B cell (primary cell): Measurements from ENCODE around the gene DIPK1A. TPM values are rescaled to one million over a fixed set of nuclear protein-coding genes. Genes with fewer than 3 reads are reported as not detected.

Experiments
- ATAC-seq: fragments of 200-7000 bp; cut with Tn5 transposase; one replicate; pipeline ENCODE4 v1.10.0; 2021; ENCODE audit warnings: low read depth, mild to moderate bottlenecking, moderate number of reproducible peaks, moderate library complexity
- CTCF ChIA-PET: fragments of 350-600 bp; sonication (Branson Sonifier 250); formaldehyde crosslinking; loops from one replicate; lab custom pipeline; 2021; ENCODE audit warnings: antibody characterized with exemption, inconsistent platforms; lab: Charles Lee
- POLR2A ChIA-PET: fragments of 350-600 bp; sonication (Branson Sonifier 250); formaldehyde crosslinking; loops from one replicate; lab custom pipeline; 2021; ENCODE audit warnings: antibody characterized with exemption; lab: Charles Lee
- DNase-seq: peaks from one replicate; pipeline ENCODE4 v3.0.0; 2013
- H2AFZ ChIP-seq: 2 replicates; pipeline ENCODE4 v1.6.1; 2012; ENCODE audit warnings: mild to moderate bottlenecking, low read depth, low read length; ENCODE audit not compliant: insufficient read depth, poor library complexity, severe bottlenecking
- H3K27ac ChIP-seq, 2 donors: 1 replicate in 1 of 2; 2 replicates in 1 of 2; pipeline ENCODE4 v1.5.1; 2012 to 2013; ENCODE audit warnings: low read length in 2 of 2, mild to moderate bottlenecking in 2 of 2, moderate library complexity in 1 of 2
- H3K27me3 ChIP-seq, 4 experiments: fragments of 200-600 bp in 1 of 4; sonication (generic) in 1 of 4; replicated peaks in 1 of 4; 1 replicate in 2 of 4; 2 replicates in 2 of 4; pipeline versions ENCODE4 v1.6.1 to v1.7.0; 2013 to 2016; ENCODE audit warnings: low read length in 3 of 4, mild to moderate bottlenecking in 2 of 4, mixed read lengths in 1 of 4, moderate library complexity in 1 of 4; ENCODE audit not compliant: insufficient read depth in 4 of 4, control insufficient read depth in 3 of 4; ENCODE audit errors: control extremely low read depth in 1 of 4
- H3K36me3 ChIP-seq, 2 experiments: replicated peaks in 1 of 2; 1 replicate in 1 of 2; 2 replicates in 1 of 2; pipeline versions ENCODE4 v1.6.1 to v1.7.1; 2013; ENCODE audit warnings: low read length in 1 of 2; ENCODE audit not compliant: insufficient read depth in 2 of 2, control insufficient read depth in 1 of 2; ENCODE audit errors: control extremely low read depth in 1 of 2, extremely low read depth in 1 of 2
- H3K4me1 ChIP-seq, 2 donors: fragments of 200-600 bp in 1 of 2; sonication (generic) in 1 of 2; 1 replicate in 1 of 2; 2 replicates in 1 of 2; pipeline versions ENCODE4 v1.5.1 to v1.6.1; 2013 to 2017; ENCODE audit warnings: low read length in 2 of 2; ENCODE audit not compliant: control insufficient read depth in 2 of 2, insufficient read depth in 2 of 2
- H3K4me2 ChIP-seq: replicated peaks from 2 replicates; pipeline ENCODE3; 2012; ENCODE audit warnings: mild to moderate bottlenecking, low read depth, low read length; ENCODE audit not compliant: poor library complexity, severe bottlenecking
- H3K4me3 ChIP-seq, 5 experiments: fragments of 200-600 bp in 1 of 5; sonication (generic) in 1 of 5; 1 replicate in 3 of 5; 2 replicates in 2 of 5; pipeline versions ENCODE4 v1.5.1 to v1.7.0; 2011 to 2016; ENCODE audit warnings: low read length in 4 of 5, mild to moderate bottlenecking in 4 of 5, low read depth in 2 of 5, control low read depth in 1 of 5, moderate library complexity in 1 of 5; ENCODE audit not compliant: insufficient read depth in 1 of 5; ENCODE audit errors: control extremely low read depth in 1 of 5, extremely low read depth in 1 of 5
- H3K79me2 ChIP-seq: fragments of 200-600 bp; sonication (generic); one replicate; pipeline ENCODE4 v1.6.0; 2016; ENCODE audit warnings: low read length; ENCODE audit not compliant: control insufficient read depth, insufficient read depth
- H3K9ac ChIP-seq: fragments of 200-600 bp; sonication (generic); 2 replicates; pipeline ENCODE4 v1.6.1; 2017; ENCODE audit warnings: mild to moderate bottlenecking, low read length, moderate library complexity
- H3K9me3 ChIP-seq, 3 donors: one replicate each; pipeline versions ENCODE4 v1.6.1 to v1.7.1; 2013; ENCODE audit warnings: low read length in 2 of 3; ENCODE audit not compliant: control insufficient read depth in 2 of 3, insufficient read depth in 1 of 3; ENCODE audit errors: control extremely low read depth in 1 of 3
- H4K20me1 ChIP-seq: 2 replicates; pipeline ENCODE4 v1.6.0; 2012; ENCODE audit warnings: mild to moderate bottlenecking, low read length; ENCODE audit not compliant: insufficient read depth, control insufficient read depth, poor library complexity, severe bottlenecking
- H3K27ac Mint-ChIP-seq: one replicate; pipeline ENCODE4 v1.8.0; 2021; ENCODE audit warnings: mixed read lengths
- H3K27me3 Mint-ChIP-seq: one replicate; pipeline ENCODE4 v1.8.0; 2021; ENCODE audit warnings: mixed read lengths
- H3K4me1 Mint-ChIP-seq: one replicate; pipeline ENCODE4 v1.8.0; 2021; ENCODE audit warnings: mixed read lengths
- H3K4me3 Mint-ChIP-seq: one replicate; pipeline ENCODE4 v1.8.0; 2021; ENCODE audit warnings: mixed read lengths
- H3K9me3 Mint-ChIP-seq: one replicate; pipeline ENCODE4 v1.8.0; 2022; ENCODE audit warnings: mixed read lengths; ENCODE audit not compliant: insufficient read depth
- EZH2 ChIP-seq: IDR thresholded peaks from 2 replicates; pipeline ENCODE4 v1.6.1; 2012; ENCODE audit warnings: borderline replicate concordance, low read depth, mild to moderate bottlenecking, moderate library complexity, low read length; ENCODE audit not compliant: insufficient read depth, poor library complexity, severe bottlenecking
- WGBS: methylation state at CpG from one replicate; pipeline ENCODE4 v1.1.5; 2013; ENCODE audit warnings: missing lambda C conversion rate; ENCODE audit not compliant: insufficient coverage; 5-methylcytosine and 5-hydroxymethylcytosine counted together
- intact Hi-C: fragments of 100-400 bp; cut with micrococcal nuclease; formaldehyde crosslinking; loops from one replicate; pipeline ENCODE4 v1.10.0; 2022
- polyA plus RNA-seq: library from polyadenylated mRNA; depleted of rRNA; stranded (reverse); fragments of >200 nt; gene quantifications from 2 replicates; pipeline ENCODE4 v1.2.3, GENCODE V29; 2012
- total RNA-seq, 2 donors: library from RNA; stranded (reverse); fragments of 120-200 nt in 1 of 2; gene quantifications; 1 replicate in 1 of 2; 2 replicates in 1 of 2; pipeline versions ENCODE4 v1.2.3 to v1.2.4, GENCODE V29; 2013 to 2022
- TF ChIP-seq, protein P1 (sequence below): fragments of 200-600 bp; IDR thresholded peaks from one replicate; pipeline ENCODE4 v1.8.0; 2022; ENCODE audit warnings: antibody characterized with exemption, mild to moderate bottlenecking

The DIPK1A gene
- total and polyA plus RNA-seq, 2 donors (not counting 1 experiment from before 2014, with no cell fraction given) = 10.7 to 22.7 TPM

DNA sequence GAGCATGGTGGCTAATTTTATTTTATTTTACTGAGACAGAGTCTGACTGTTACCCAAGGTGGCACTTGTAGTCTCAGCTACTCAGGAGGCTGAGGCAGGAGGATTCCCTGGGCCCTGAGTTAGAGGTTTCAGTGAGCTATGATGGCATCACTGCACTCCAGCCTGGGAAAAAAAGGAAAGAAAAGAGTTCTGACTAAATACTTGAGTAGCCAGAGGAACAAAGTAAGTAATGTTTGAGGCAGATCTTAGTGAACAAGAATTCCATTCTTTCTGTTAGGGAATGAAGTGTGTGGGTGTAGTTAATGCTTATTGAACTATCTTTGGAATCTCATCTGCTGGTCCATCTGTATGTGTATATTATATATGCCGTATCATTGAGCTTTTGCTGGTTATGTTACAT is 163.3 kb downstream of the DIPK1A start:
- H3K4me3 Mint-ChIP-seq = no peak overlapping the region
- Histone ChIP-seq H3K9me3 (no peaks in the 10 kb centered on the region), H2AFZ (no peak overlapping the region), H3K27ac (no peak overlapping the region), H3K4me3 (no peak overlapping the region), H4K20me1 (no peaks in the 10 kb centered on the region), H3K4me1 (no peaks in the 10 kb centered on the region), H3K79me2 (no peaks in the 10 kb centered on the region), H3K9ac (no peak overlapping the region), H3K27me3 (no peaks in the 10 kb centered on the region), H3K4me2 (no peak overlapping the region), H3K36me3 (no peaks in the 10 kb centered on the region)
- peaks cover 7% of the 10 kb centered on the region for H3K4me1 Mint-ChIP-seq
- no peak for TF ChIP-seq EZH2
- TF ChIP-seq, protein P1, sequence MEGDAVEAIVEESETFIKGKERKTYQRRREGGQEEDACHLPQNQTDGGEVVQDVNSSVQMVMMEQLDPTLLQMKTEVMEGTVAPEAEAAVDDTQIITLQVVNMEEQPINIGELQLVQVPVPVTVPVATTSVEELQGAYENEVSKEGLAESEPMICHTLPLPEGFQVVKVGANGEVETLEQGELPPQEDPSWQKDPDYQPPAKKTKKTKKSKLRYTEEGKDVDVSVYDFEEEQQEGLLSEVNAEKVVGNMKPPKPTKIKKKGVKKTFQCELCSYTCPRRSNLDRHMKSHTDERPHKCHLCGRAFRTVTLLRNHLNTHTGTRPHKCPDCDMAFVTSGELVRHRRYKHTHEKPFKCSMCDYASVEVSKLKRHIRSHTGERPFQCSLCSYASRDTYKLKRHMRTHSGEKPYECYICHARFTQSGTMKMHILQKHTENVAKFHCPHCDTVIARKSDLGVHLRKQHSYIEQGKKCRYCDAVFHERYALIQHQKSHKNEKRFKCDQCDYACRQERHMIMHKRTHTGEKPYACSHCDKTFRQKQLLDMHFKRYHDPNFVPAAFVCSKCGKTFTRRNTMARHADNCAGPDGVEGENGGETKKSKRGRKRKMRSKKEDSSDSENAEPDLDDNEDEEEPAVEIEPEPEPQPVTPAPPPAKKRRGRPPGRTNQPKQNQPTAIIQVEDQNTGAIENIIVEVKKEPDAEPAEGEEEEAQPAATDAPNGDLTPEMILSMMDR = no peak
- ATAC-seq (no peak), DNase-seq (no peak)
- ChIA-PET POLR2A (no interaction called here), CTCF (interaction anchor here (1.1 kb wide), 1 partner anchor 20 kb away, joined by 3 read pairs; no protein-coding TSS in a partner anchor)
- H3K9me3 Mint-ChIP-seq = no peaks in the 10 kb centered on the region
- H3K27ac Mint-ChIP-seq = no peak overlapping the region
- H3K27me3 Mint-ChIP-seq = no peaks in the 10 kb centered on the region
- WGBS = no CpG with 5 or more reads among the region's 1 CpG
- intact Hi-C loops = no loop called here

GRCh38 chr1:92797297-92797696 is 164.0 kb downstream of the DIPK1A start:
- POLR2A ChIA-PET = no interaction called here

More at GRCh38 chr1:92797297-92797696, 164.0 kb downstream of the DIPK1A start:
- Histone ChIP-seq H3K9me3 (no peaks in the 10 kb centered on the region), H3K79me2 (no peaks in the 10 kb centered on the region), H4K20me1 (no peaks in the 10 kb centered on the region), H2AFZ (no peak overlapping the region), H3K36me3 (no peaks in the 10 kb centered on the region), H3K27ac (no peak overlapping the region), H3K27me3 (peaks cover 0 to under 1% (median 0%) of the 10 kb centered on the region in 4 experiments), H3K4me2 (no peak overlapping the region), H3K9ac (no peak overlapping the region), H3K4me3 (no peak overlapping the region), H3K4me1 (no peaks in the 10 kb centered on the region)
- CTCF ChIA-PET = interaction anchor here (1.5 kb wide), 1 partner anchor 21 kb away, joined by 6 read pairs; no protein-coding TSS in a partner anchor
- peaks cover 7% of the 10 kb centered on the region for H3K4me1 Mint-ChIP-seq
- no peaks in the 10 kb centered on the region for H3K27me3 Mint-ChIP-seq
- H3K4me3 Mint-ChIP-seq = no peak overlapping the region
- H3K9me3 Mint-ChIP-seq = no peaks in the 10 kb centered on the region
- intact Hi-C loops = no loop called here
- H3K27ac Mint-ChIP-seq = no peak overlapping the region
- ATAC-seq (no peak), DNase-seq (no peak)
- no peak for TF ChIP-seq EZH2
- TF ChIP-seq, protein P1 = no peak
